ENCODE results near the gene FAM174C.

Gene FAM174C

DNA sequence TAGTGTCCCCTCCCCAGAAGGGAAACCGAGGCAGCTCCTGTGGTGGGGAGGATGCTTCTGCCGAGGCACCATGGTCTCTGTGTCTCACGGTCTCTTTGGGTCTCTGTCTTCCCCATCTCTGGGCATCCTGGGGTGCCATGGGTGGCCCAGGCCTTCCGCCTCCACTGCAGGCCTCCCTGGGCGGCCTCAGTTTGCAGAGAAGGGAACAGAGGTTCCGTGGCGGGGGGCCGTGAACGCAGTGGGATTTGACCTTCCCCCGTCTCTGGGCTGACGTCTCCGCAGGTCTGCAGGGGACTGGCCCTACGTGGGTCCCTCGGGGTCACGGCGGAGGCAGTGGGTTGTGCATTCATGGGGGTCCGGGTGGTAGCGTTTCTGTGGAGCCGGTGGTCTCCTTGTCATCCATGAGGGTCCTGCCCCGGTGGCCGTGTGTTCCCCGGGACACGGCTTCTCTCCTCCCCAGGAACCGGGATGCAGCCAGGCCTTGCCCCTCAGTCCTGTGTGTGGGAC, 14.9 kb downstream of the FAM174C start:
- Histone ChIP-seq H3K4me1 (ENCODE audit: insufficient read depth, low read length) (no peaks in the 10 kb centered on the region), H3K27ac (ENCODE audit: low read length) (no peak overlapping the region), H3K4me3 (ENCODE audit: low read length) (no peak overlapping the region), H3K9me3 (ENCODE audit: insufficient read depth, low read depth, low read length) (no peaks in the 10 kb centered on the region), H3K9ac (ENCODE audit: low read depth, low read length) (no peak overlapping the region), H3K27me3 (ENCODE audit: insufficient read depth, low read length) (peaks cover 20% of the 10 kb centered on the region), H3K36me3 (ENCODE audit: insufficient read depth, low read depth, low read length) (no peaks in the 10 kb centered on the region)

DNA sequence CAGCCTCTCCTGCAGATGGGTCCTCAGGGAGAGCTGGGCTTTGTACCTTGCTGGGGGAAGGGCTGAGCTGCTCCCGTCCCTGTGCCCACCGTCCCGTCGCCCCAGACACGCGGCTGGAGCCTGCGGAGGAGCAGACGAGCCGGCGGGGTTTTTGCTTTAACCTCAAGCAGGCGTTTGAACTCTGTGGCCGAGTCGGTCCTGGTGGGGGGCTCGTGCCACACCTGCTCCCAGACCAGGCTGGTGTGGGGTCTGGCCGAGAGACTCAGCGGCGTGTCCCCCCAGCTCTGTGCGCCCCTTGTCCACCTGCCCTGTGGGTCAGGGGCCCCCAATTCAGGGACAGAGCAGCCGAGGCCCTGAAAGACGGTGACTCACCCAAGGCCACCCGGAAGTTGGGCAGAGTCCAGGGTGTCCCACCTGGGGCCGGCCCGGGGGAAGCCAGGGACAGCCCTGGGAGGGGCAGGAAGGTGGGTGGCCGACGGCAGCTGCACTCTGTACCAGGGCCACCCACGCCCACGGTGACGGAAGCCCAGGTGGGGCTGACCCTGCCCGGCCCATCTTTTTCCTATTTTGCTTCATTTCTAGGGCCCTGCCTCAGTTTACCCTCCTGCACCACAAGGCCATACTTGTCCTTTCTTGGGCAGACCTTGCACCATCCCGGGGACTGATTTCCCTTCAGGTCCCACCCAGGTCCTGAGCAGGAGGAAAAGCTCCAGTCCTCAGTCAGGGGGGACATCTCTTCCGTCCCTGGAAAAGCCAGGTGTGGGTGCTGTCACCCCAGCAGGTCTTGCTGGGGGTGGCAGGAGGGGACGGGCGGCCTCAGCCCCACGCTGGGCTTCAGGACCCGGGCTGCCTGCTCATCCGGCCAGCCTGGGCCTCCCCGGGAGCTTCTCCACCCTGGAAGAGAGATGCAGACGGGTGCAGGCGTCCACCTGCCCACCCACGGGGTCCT, 15.6 kb downstream of the FAM174C start:
- Histone ChIP-seq H3K36me3 (ENCODE audit: insufficient read depth, low read depth, low read length) (no peaks in the 10 kb centered on the region), H3K4me1 (ENCODE audit: insufficient read depth, low read length) (no peaks in the 10 kb centered on the region), H3K27me3 (ENCODE audit: insufficient read depth, low read length) (peaks cover 18% of the 10 kb centered on the region), H3K9ac (ENCODE audit: low read depth, low read length) (no peak overlapping the region), H3K4me3 (ENCODE audit: low read length) (no peak overlapping the region), H3K9me3 (ENCODE audit: insufficient read depth, low read depth, low read length) (no peaks in the 10 kb centered on the region), H3K27ac (ENCODE audit: low read length) (no peak overlapping the region)

DNA sequence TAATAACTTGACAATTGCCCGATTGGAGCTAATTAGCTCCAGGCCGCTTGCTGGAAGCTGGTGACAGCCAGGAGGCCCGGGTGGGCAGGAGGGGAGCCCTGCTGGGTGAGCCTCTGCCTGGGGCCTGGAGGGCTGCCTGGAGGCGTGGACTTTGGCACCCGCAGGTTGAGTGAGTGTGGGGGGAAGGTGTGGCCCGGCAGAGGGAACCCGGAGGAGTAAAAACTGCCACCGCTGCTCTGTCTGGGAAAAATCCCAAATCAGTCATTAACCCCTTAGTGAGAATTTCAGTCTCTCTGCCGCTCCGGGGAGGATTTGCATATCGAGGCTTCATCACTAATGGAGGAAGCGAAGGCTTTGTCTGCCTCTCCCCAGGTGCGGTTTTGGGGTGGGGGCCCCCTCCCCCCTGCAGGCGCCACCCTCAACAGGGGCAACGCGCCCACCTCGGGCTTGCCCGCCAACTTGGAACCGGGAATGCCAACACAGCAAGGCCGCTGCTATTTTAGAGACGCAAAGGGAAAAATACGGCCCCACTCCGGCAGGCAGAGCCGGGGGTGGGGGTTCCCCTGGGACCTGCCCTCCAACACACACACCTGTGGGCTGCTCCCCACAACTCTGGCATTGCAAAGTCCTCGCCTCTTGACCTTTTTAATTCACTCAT, 16.6 kb downstream of the FAM174C start:
- H3K27me3 ChIP-seq (ENCODE audit: insufficient read depth, low read length), result peaks cover 12% of the 10 kb centered on the region
- H3K9ac ChIP-seq (ENCODE audit: low read depth, low read length), result no peak overlapping the region
- no peaks in the 10 kb centered on the region for H3K4me1 ChIP-seq (ENCODE audit: insufficient read depth, low read length)
- no peaks in the 10 kb centered on the region for H3K9me3 ChIP-seq (ENCODE audit: insufficient read depth, low read depth, low read length)
- H3K4me3 ChIP-seq (ENCODE audit: low read length), result no peak overlapping the region
- no peak overlapping the region for H3K27ac ChIP-seq (ENCODE audit: low read length)
- no peaks in the 10 kb centered on the region for H3K36me3 ChIP-seq (ENCODE audit: insufficient read depth, low read depth, low read length)

DNA sequence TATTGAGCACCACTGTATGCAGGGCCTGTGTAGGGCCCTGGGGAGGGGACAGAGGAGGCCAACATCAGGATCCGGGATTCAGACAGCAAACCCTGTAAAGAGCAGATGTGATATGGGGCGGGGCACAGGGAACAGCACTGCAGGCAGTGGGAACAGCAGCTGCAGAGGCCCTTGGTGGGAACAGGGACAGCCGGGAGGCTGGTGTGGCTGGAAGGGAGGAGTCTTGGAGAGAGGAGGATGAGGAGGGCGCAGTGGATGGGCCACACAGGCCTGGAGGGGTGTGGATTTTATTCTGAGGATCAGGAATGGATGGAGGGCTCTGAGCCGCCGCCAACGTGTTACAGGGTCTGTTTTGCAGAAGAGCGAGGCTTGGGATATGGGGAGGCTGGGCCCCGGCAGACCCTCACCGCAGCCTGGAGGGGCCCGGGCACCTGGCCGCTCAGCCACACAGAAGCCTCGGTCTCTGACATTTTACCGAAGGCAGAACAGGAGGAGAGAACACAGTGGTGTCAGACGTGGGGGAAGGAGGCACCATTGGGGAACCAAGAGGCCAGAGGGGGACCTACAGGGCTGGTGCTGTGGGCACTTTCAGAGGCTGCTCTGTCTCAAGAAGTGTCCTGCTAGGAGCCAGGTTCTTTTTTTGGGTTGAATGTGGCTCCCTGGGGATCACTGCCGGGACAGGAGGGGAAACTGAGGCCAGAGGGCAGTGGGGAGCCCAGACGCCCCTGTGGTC, 17.3 kb downstream of the FAM174C start:
- no peaks in the 10 kb centered on the region for H3K9me3 ChIP-seq (ENCODE audit: insufficient read depth, low read depth, low read length)
- H3K36me3 ChIP-seq (ENCODE audit: insufficient read depth, low read depth, low read length), result no peaks in the 10 kb centered on the region
- no peak overlapping the region for H3K4me3 ChIP-seq (ENCODE audit: low read length)
- H3K4me1 ChIP-seq (ENCODE audit: insufficient read depth, low read length), result no peaks in the 10 kb centered on the region
- no peak overlapping the region for H3K27ac ChIP-seq (ENCODE audit: low read length)
- peaks cover 12% of the 10 kb centered on the region for H3K27me3 ChIP-seq (ENCODE audit: insufficient read depth, low read length)
- no peak overlapping the region for H3K9ac ChIP-seq (ENCODE audit: low read depth, low read length)

DNA sequence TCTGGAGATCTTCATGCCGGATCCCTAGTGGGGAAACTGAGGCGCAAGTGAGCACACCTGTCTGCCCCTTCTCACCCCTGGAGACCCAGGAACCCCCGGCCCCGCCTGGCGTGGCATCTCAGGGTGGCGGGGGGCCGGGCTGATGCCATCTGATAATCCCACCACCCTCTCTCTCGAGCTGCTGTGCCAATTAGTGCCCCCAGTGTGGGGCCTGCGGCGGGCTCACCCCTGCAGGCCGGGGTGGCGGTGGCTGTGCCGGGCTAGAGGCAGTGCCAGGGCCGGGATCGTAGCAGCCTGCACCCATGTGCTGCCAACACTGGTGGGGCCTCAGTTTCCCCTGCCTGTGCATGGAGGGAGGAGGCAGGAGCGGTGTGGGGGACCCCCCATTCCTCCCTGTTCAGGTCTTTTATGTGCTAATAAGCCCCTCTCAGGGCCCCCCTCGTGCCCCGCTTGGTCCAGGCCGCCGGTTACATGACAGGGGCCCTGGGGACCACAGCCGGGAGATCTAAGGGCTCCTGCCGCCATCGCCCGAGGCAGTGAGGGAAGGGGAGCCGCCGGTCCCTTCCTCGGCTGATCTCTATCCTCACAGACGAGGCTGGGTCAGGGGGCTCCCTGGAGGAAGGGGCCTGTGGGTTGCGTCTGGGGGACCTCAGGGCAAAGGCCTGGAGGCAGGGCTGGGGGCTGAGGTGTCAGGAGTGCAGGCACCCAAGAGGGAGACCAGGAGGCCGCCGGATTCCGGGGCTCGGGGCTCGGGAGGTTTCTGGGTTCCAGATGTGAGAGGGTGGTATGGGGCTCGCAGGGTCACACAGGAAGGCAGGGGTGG, 18.7 kb downstream of the FAM174C start:
- H3K9me3 ChIP-seq (ENCODE audit: insufficient read depth, low read depth, low read length), result no peaks in the 10 kb centered on the region
- H3K4me1 ChIP-seq (ENCODE audit: insufficient read depth, low read length), result no peaks in the 10 kb centered on the region
- H3K9ac ChIP-seq (ENCODE audit: low read depth, low read length), result no peak overlapping the region
- H3K27me3 ChIP-seq (ENCODE audit: insufficient read depth, low read length), result peaks cover 12% of the 10 kb centered on the region
- no peaks in the 10 kb centered on the region for H3K36me3 ChIP-seq (ENCODE audit: insufficient read depth, low read depth, low read length)
- H3K27ac ChIP-seq (ENCODE audit: low read length), result no peak overlapping the region
- H3K4me3 ChIP-seq (ENCODE audit: low read length), result no peak overlapping the region

DNA sequence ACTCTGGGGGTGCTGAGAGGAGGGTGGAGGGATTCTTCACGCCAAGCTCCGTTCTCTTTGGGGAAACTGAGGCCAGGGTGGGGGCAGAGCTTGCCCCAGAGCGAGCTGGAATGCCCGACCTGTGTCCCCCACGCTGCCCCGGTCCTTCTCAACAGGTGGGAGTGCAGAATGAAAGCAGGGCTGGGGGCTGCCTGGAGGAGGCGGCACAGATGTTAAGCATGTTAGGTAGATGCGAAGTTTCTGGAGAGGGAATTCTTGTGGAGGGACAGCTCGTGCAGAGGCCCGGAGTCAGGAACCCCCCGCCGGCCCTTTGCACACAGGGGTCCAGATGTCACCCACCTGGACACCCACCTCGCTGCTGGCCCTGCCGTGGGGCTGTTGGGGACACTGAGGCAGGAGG, 19.4 kb downstream of the FAM174C start:
- Histone ChIP-seq H3K9ac (ENCODE audit: low read depth, low read length) (no peak overlapping the region), H3K27ac (ENCODE audit: low read length) (no peak overlapping the region), H3K36me3 (ENCODE audit: insufficient read depth, low read depth, low read length) (no peaks in the 10 kb centered on the region), H3K27me3 (ENCODE audit: insufficient read depth, low read length) (peaks cover 12% of the 10 kb centered on the region), H3K9me3 (ENCODE audit: insufficient read depth, low read depth, low read length) (no peaks in the 10 kb centered on the region), H3K4me1 (ENCODE audit: insufficient read depth, low read length) (no peaks in the 10 kb centered on the region), H3K4me3 (ENCODE audit: low read length) (no peak overlapping the region)

DNA sequence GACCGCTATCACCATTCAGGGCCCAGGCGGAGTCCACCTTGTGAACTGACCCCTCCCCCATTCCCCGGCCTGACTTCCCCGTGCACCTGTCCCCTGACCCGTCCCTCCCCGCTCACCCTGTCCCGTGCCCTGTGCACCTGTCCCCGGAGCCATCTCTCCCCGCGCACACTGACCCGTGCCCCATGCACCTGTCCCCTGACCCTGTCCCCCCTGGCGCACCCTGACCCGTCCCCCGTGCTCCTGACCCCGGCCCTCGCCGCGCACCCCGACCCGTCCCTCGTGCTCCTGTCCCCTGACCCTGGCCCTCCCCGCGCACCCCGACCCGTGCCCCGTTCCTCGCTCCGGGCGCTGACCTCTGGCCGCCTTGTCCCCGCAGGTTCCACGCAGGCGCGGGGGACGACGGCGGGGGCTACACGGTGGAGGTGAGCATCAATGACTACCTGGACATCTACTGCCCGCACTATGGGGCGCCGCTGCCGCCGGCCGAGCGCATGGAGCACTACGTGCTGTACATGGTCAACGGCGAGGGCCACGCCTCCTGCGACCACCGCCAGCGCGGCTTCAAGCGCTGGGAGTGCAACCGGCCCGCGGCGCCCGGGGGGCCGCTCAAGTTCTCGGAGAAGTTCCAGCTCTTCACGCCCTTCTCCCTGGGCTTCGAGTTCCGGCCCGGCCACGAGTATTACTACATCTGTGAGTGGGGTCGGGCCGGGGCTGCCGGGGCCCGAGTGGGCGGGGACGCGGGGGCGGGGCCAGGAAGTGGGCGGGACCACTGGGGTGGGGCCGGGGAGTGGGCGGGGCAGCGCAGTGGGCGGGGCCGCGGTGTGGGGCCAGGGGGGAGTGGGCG, 20.1 kb downstream of the FAM174C start:
- Histone ChIP-seq H3K36me3 (ENCODE audit: insufficient read depth, low read depth, low read length) (no peaks in the 10 kb centered on the region), H3K27ac (ENCODE audit: low read length) (no peak overlapping the region), H3K4me3 (ENCODE audit: low read length) (peak overlapping the region; percentile 57; the same call in 1 of the 2 replicates), H3K4me1 (ENCODE audit: insufficient read depth, low read length) (no peaks in the 10 kb centered on the region), H3K9ac (ENCODE audit: low read depth, low read length) (no peak overlapping the region), H3K27me3 (ENCODE audit: insufficient read depth, low read length) (peaks cover 12% of the 10 kb centered on the region), H3K9me3 (ENCODE audit: insufficient read depth, low read depth, low read length) (no peaks in the 10 kb centered on the region)

DNA sequence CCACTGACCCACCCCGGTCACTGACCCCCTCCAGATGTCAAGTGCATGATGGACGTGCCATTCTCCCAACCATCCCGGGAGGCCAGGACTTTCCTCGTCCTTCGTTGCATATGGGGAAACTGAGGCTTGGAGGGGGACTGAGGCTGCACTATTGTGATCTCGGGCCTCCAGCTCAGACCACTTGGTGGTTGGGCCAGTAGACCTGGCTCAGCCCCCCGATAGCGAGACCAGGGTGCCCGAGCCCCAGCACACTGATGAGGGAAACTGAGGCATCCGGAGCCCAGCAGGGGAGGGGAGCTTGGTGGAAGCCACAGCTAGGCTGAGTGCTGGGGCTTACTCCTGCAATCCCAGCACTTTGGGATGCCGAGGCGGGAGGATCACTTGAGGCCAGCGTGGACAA, 20.7 kb downstream of the FAM174C start:
- Histone ChIP-seq H3K36me3 (ENCODE audit: insufficient read depth, low read depth, low read length) (no peaks in the 10 kb centered on the region), H3K4me3 (ENCODE audit: low read length) (no peak overlapping the region), H3K27ac (ENCODE audit: low read length) (no peak overlapping the region), H3K4me1 (ENCODE audit: insufficient read depth, low read length) (no peaks in the 10 kb centered on the region), H3K9me3 (ENCODE audit: insufficient read depth, low read depth, low read length) (no peaks in the 10 kb centered on the region), H3K9ac (ENCODE audit: low read depth, low read length) (no peak overlapping the region), H3K27me3 (ENCODE audit: insufficient read depth, low read length) (peaks cover 12% of the 10 kb centered on the region)

DNA sequence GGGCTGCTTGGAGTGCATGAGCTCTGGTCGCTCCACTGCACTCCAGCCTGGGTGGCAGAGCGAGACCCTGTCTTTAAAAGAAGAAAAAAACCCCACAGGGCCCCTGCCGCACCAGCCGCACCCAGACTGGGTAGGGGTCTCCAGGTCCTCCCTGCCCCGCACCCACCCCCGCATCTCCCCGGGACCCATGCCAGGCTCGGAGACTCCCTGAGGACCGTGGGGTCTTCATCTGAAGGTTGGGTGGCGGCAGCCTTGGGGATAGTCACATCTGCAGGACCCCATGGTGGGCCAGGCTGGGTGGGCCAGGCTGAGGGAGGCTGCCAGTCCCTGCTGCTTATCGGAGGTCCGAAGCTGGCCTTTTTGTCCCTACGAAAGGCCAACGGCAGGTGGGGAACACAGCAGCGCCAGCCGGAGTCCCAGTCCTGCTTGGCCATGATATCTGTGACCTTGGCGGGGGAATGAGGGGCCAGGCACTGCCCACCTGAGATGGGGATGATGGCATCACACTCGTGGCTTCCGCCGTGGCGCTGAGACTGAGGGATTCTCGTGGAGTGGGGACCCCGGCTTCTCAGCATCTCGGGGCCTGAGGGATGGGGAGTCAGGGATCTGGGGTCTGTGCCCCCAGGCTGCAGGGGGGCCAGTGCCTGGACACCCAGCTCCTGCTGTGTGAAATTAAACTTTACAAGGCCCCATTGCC, 21.4 kb downstream of the FAM174C start:
- no peak overlapping the region for H3K27ac ChIP-seq (ENCODE audit: low read length)
- no peak overlapping the region for H3K9ac ChIP-seq (ENCODE audit: low read depth, low read length)
- no peak overlapping the region for H3K4me3 ChIP-seq (ENCODE audit: low read length)
- H3K36me3 ChIP-seq (ENCODE audit: insufficient read depth, low read depth, low read length), result no peaks in the 10 kb centered on the region
- no peaks in the 10 kb centered on the region for H3K9me3 ChIP-seq (ENCODE audit: insufficient read depth, low read depth, low read length)
- H3K4me1 ChIP-seq (ENCODE audit: insufficient read depth, low read length), result no peaks in the 10 kb centered on the region
- peaks cover 12% of the 10 kb centered on the region for H3K27me3 ChIP-seq (ENCODE audit: insufficient read depth, low read length)

DNA sequence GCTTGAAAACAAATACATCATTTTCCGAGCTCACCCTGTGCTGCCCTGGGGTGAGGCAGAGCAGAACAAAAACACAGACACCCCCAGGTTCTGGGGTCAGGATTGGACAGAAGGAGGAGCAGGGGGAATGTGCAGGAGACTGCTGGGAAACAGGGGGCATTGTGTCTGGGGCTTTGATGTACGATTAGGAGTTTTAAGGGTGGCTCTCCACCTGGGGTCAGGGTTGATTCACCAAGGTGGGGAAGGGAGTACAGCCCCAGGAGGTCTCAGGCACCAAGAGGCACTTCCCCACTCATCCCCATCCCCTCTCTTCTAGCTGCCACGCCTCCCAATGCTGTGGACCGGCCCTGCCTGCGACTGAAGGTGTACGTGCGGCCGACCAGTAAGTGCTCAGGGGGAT, 22.9 kb downstream of the FAM174C start:
- peaks cover 12% of the 10 kb centered on the region for H3K27me3 ChIP-seq (ENCODE audit: insufficient read depth, low read length)
- no peaks in the 10 kb centered on the region for H3K36me3 ChIP-seq (ENCODE audit: insufficient read depth, low read depth, low read length)
- no peaks in the 10 kb centered on the region for H3K4me1 ChIP-seq (ENCODE audit: insufficient read depth, low read length)
- H3K9me3 ChIP-seq (ENCODE audit: insufficient read depth, low read depth, low read length), result no peaks in the 10 kb centered on the region
- no peak overlapping the region for H3K4me3 ChIP-seq (ENCODE audit: low read length)
- H3K27ac ChIP-seq (ENCODE audit: low read length), result no peak overlapping the region
- no peak overlapping the region for H3K9ac ChIP-seq (ENCODE audit: low read depth, low read length)

Data from iPS-20b (cell line).